ENCODE data around the gene CEP250.
"Not testable (repeated sequence)": the region's sequence is repeated elsewhere in the genome, so short reads cannot be mapped to it uniquely, and the experiment has no call there.

CEP250 gene, protein sequence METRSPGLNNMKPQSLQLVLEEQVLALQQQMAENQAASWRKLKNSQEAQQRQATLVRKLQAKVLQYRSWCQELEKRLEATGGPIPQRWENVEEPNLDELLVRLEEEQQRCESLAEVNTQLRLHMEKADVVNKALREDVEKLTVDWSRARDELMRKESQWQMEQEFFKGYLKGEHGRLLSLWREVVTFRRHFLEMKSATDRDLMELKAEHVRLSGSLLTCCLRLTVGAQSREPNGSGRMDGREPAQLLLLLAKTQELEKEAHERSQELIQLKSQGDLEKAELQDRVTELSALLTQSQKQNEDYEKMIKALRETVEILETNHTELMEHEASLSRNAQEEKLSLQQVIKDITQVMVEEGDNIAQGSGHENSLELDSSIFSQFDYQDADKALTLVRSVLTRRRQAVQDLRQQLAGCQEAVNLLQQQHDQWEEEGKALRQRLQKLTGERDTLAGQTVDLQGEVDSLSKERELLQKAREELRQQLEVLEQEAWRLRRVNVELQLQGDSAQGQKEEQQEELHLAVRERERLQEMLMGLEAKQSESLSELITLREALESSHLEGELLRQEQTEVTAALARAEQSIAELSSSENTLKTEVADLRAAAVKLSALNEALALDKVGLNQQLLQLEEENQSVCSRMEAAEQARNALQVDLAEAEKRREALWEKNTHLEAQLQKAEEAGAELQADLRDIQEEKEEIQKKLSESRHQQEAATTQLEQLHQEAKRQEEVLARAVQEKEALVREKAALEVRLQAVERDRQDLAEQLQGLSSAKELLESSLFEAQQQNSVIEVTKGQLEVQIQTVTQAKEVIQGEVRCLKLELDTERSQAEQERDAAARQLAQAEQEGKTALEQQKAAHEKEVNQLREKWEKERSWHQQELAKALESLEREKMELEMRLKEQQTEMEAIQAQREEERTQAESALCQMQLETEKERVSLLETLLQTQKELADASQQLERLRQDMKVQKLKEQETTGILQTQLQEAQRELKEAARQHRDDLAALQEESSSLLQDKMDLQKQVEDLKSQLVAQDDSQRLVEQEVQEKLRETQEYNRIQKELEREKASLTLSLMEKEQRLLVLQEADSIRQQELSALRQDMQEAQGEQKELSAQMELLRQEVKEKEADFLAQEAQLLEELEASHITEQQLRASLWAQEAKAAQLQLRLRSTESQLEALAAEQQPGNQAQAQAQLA (N-terminal part only)

DNA sequence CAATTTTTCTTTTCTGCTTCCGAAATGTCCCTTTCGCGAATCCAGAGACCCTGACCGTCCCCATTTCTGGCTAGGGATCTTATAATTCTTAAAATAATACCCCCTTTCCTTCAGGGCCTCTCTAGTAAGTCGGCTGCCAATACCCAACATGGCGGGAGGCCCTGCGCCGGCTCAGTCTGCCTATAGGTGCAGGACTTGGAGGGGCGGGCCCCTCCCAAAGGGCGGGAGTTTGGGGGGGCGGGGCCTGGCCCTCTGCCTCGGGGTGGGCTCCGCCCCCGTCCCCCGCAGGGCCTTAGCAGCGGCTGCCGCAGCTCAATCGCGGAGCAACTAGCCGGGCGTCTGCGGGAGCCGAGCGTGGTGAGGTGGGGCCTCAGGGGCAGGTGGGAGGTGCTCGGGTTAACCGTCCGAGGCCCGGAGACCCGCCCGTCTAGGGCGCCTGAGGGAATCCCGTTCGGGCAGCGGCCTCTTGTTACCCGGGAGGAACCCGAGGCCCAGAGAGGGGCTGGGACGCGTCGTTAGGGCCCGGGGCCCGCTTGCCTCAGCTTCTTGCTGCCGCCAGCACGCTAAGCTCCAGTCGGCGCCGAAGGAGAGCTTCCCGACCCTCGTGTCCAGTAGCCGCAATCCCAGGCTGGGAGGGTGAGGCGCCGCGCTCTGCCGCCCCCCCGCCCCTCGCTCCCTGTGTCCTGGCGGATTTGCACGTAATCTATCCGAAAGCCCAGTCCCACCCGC is at the start of gene CEP250:
TSS of gene CEP250 (plus strand) at position 718 of the 729 bp plus-strand sequence. CDS start 6,770 bp downstream, outside the sequence.
- peak; percentile 85 to 88 for DNase-seq (ENCODE audit: low read depth in 2 of 2)

DNA sequence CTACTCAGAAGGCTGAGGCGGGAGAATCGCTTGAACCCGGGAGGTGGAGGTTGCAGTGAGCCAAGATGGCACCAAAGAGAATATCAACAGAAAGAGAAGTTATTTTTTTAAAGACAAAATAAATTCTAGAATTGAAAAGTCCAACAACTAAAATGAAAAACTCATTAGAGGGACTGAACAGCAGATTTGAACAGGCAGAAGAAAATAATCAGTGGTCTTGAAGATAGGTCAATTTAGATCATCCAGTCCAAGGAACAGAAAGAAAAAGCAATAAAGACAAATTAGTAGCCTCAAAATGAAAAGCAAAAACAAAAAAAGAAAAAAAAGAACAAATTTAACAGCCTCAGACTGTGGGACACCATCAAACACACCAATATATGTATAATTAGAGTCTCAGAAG is 49.6 kb upstream of the CEP250 start:
- no peak for DNase-seq (ENCODE audit: low read depth in 2 of 2)

DNA sequence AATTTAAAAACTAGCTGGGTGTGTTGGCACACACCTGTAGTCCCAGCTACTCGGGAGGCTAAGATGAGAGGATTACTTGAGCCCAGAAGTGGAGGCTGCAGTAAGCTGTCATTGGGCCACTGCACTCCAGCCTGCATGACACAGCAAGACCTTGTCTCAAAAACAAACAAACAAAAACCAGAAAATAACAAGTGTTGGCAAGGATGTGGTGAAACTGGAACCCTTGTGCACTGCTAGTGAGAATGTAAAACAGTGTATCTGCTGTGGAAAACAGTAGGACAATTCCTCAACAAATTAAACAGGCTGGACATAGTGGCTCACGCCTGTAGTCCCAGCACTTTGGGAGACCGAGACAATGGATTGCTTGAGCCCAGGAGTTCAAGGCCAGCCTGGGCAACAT is 47.1 kb upstream of the CEP250 start:
- DNase-seq (ENCODE audit: low read depth in 2 of 2): no peak

DNA sequence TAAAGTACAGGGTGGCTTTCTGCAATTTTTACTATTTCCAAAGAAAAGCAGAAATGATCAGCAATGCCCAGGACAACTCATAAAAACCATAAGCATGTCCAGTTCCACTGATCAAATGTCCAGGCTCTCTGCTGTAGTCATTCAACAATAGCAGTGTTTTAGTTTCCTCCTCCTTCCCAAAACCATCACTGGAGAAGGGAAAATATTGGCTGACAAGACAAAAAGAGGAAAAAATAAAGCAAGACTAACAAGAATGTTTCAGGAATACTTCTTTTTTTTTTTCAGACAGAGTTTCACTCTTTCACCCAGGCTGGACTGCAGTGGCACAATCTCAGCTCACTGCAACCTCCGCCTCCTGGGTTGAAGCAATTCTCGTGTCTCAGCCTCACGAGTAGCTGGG is 45.9 kb upstream of the CEP250 start:
- DNase-seq (ENCODE audit: low read depth in 2 of 2): no peak

DNA sequence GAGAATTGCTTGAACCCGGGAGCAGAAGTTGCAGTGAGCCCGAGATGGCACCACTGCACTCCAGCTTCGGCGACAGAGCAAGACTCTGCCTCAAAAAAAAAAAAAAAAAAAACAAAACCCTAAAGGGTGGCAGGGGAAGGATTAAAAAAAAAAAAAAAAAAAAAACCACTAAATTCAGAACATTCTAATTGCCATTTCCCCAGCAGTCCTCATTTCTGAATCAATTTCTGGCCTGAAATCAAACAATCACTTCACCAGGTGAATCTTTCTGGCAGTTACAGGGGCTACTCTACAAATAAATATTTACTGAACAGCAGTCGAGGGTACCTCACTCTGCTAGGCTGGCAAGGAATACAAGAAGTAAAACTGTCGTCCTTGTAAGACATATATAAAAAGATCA is 44.8 kb upstream of the CEP250 start:
- no peak for DNase-seq (ENCODE audit: low read depth in 2 of 2)

DNA sequence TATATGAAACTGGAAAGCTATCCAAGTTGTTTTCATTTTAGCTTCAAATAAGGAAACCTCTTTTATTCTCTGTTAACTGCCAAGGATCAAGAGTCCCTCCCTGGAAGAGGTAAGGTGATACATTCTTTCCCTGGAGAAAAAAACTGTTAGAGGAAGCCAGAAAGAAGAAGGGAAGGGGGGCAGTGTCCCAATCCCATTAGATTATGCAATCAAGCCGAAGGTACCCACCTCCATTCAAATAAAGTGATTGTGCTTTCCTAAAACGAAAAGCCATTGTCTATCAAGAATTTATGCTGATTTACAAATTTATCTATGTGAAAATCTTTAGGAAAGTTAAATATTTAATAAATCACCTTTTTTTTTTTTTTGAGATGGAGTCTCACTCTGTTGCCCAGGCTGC is 34.1 kb upstream of the CEP250 start:
- no peak for DNase-seq (ENCODE audit: low read depth in 2 of 2)

DNA sequence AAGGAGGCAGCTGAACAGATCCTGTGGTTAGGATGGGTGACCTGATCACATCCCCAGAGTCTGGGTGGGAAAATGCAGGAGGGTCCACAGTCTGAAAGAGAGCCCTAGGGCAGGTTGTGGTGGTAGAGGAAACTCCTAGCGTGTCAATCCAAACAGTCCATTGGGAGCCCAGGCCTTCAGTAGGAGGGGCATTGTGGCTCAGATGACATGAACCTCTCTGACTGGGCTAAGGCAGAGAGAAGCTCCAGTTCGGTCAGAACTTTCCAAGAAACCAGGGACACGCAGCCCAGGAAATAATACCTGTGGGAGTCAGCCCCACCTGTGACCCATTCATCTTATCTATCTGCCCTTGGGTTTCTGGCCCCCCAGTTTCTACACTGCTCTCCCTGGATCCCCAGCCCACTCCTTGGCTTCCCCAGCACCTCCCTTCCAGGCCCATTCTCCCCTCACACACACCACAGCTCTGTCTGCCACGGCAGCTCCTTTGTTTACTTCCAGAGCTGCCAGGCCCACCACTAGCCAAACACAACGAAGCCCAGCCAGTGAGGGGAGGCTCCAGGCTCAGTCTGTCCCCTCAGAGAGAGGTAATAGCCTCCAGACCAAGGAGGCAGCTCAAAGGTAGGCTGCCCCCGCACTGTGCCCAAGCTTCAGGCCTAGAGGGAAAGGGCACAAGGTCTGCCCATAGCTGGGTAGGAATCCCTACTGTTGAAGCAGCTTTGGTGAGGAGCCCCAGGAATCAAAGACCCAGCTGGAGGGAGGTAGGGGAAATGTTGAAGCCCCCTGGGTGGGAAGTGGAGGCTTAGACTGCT is 23.6 kb upstream of the CEP250 start:
- no peak for DNase-seq (ENCODE audit: low read depth in 2 of 2)

DNA sequence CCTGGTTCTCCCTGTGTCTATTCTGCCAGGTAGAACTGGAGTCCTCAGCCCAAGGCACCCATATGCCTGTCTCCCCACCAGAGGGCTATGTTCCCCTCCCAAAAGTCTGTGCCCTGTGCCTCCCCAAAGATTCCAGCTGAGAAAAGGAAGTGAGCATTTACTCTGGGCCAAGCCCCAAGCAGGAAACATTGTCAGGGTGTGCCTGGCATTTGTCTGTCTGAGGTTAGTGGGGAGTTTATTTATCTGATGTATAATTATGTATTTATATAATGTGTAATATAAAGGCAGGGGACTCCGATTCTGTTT is 23.0 kb upstream of the CEP250 start:
- DNase-seq (ENCODE audit: low read depth in 2 of 2): no peak

DNA sequence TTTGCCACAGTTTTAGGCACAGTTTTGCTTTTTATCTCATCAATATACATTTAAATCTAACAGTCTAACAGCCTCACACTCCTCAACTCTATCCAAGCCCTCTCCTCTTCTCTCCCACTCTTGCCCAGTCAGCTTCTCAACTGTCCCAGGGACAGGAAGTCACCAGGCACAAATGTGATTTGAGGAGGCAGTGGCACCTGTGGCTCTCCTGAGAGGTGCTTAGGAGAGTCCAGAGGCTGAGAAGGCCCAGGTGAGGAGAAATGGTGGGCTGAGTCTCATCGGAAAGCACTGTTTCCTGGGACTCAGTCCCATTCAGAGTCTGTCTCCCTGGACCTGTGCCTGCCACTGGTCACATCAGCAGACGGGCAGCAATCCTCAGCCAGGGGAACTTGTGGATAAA is 22.1 kb upstream of the CEP250 start:
- no peak for DNase-seq (ENCODE audit: low read depth in 2 of 2)

DNA sequence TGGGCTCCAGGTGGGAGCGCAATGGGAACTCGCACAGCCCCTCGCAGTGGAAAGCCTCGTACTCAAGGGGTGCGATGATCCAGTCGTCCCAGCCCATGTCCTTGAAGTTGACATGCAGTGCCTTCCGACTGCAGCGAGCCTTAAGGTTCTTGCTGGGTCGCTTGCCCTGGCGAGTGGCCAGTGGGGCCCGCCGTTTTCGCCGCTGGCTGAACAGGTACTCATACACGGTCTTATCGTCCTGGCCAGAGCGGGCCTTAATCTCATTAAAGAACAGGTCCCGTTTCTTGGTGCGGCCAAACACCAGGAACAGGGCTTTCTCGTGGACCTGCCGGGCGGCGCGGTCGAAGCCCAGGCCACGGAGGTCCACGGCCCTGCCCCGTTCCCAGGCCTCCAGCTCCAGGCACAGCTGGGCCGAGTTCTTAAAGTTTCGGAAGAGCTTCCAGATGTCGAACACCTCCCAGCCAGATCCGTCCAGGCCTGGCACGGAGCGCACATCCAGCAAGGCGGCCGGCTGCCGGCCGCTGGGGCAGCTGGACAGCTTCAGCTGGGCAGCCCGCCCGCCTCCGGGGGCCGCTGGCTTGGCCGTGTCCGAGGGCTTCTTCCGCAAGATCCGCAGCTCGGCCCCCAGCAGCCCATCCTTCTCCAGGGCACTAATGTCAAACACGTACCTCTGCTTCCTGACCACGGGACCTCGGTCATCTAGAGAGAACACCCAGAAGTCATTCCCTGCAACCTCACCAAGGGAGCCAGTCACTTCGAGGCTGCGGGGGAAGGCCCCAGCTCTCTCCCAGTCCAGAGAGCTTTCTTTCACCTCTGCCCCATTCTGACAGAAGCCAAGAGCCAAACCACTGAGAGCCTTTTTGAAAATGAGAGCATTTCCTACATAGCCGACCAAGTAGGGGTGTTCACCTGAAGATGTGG is 21.1 kb upstream of the CEP250 start:
- no peak for DNase-seq (ENCODE audit: low read depth in 2 of 2)

DNA sequence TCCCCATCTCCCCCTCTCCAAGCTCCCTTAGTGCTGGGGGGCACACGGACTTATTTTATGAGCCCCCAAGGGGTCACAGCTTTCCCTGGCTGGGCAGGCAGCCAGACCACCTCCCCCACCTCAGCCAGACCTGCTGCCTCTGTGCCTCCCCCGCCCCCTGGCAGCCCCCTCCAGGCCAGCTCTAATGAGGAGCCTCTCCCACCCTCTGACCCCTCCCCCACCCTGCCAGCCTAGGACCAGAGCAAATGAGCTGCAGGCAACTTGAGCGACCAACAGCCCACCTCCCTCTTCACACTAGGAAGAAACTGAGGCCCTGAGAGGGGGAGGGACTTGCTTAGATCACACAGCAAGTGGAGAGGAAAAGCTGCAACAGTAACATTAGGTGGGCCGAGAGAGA is 19.2 kb upstream of the CEP250 start:
- DNase-seq (ENCODE audit: low read depth in 2 of 2): no peak

DNA sequence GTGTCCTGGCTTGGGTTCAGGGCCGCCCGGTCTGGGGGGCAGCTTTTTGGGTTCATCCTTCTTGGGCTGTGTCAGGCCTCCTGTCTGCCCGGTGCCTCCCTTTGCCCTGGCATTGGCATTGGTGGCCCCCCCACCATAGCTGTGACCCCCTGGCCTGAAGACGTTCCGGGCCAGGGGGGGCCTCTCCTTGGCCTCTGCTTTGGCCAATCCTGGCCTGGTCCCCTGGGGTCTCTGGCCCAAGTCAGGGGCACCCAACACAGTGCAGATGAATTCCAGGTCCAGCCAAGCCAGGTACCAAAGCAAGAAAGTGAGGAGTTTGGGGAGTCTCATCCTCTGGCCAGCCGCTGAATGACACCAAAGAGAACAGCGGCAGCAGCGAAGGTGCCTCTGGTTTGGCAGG is 17.8 kb upstream of the CEP250 start:
- DNase-seq (ENCODE audit: low read depth in 2 of 2): no peak

DNA sequence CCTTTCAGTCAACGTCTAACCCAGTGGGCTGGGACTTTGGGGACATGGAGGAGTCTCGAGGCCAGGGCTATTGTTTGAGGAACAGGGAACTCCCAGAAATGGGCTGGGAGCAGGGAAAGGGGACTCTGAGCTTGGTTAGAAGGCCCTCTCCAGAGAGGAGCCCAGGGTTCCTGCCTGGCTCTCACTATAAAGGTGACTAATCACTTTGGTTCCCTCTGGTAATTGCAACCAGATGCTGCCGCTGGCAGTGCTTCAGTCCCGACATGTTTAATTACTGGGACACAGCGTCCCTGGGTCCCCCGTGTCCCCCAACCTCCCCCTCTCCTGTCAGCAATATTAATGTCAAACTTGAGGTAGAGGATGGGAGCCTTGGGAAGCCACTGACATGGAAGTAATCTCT is 12.4 kb upstream of the CEP250 start:
- peak; percentile 68 to 72 for DNase-seq (ENCODE audit: low read depth in 2 of 2)

DNA sequence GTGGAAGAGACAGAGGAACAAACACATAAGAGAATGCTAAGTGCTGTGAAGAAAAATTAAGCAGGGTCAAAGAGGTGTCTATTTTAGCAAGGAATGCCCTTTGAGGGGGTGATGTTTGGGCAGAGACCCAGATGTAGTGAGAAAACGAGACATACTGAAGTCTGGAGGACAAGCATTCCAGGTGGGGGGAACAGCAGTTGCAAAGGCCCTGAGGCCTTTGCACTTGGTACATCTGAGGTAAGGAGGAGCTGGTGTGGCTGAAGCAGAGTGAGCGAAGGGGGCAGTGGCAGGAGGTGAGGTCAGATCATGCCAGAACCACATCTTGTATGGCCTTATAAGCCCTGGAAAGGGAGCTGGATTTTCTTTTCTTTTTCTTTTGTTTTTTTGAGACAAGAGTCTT is 11.2 kb upstream of the CEP250 start:
- no peak for DNase-seq (ENCODE audit: low read depth in 2 of 2)

DNA sequence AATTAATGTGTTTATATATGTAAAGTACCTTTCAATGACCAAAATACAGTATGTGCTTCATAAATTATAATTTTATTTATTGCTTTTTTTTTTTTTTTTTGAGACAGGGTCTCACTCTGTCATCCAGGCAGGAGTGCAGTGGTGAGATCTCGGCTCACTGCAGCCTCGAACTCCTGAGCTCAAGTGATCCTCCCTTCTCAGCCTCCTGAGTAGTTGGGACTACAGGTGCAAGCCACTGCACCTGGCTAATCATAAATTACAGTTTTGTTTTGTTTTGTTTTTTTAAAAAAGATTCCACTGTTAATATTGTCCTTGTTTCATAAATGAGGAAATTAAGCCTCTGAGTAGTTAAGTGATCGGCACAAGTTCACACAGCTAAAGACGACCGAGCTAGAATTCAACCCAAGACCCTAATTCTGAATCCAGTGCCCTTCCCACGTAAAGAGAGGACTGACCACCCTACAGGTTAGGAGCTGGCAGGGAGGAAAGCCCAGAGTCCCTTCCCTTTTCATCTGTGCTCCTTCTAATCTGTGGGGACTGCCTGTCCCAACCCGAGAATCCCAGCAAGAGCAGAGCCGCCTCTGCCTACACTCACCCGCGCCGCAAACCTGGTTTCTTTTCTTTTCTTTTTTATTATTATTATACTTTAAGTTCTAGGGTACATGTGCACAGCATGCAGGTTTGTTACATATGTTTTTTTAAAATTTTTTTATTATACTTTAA is 8.9 kb upstream of the CEP250 start:
- no peak for DNase-seq (ENCODE audit: low read depth in 2 of 2)

DNA sequence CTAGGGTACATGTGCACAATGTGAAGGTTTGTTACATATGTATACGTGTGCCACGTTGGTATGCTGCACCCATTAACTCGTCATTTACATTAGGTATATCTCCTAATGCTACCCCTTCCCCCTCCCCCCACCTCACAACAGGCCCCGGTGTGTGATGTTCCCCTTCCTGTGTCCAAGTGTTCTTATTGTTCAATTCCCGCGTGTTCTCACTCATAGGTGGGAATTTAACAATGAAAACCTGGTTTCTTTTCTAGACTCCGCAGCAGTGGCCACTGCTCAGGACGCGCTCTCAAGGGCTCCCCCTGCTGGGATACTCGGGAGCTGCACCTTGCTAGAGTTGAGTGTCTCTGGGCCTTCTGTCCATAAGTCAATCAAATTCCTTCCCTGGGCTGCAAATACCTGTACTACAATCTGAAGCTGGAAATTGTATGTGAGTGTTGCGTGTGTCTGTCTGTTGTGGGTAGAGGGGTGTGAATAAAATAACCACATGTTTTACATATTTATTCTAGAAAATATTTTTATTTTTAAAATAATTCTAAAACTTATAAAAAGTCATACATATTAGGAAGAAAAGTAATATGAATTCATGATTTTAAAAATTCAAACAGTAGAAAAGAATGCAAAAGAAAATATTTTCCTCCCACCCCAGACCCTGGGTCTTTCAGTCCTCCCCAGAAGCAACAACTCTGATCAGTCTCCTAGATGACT is 8.2 kb upstream of the CEP250 start:
- DNase-seq (ENCODE audit: low read depth in 2 of 2): peak; percentile 49 to 53

DNA sequence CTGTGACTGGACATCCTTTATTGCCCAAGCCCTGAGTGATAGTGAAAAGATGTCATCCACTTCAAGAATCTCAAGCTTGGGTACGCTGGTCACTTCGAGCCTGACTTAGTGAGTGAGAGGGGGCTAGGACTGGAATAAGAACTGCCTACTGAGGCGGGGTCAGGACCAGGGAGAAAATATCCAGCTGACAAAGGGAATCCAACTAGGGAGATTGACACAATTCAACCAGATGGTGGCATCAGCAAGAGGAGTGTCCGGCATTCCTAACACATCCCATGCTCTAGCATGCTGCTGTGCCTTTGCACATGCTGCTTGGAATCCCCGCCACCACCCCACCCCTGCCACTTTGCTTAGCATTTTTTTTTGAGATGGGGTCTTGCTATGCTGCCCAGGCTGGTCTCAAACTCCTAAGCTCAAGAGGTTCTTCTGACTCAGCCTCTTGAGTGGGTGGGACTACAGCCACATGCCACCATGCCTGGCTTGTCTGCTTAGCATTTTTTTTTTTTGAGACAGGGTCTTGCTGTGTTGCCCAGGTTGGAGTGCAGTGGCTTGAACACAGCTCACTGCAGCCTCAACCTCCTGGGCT is 6.5 kb upstream of the CEP250 start:
- DNase-seq (ENCODE audit: low read depth in 2 of 2): no peak

DNA sequence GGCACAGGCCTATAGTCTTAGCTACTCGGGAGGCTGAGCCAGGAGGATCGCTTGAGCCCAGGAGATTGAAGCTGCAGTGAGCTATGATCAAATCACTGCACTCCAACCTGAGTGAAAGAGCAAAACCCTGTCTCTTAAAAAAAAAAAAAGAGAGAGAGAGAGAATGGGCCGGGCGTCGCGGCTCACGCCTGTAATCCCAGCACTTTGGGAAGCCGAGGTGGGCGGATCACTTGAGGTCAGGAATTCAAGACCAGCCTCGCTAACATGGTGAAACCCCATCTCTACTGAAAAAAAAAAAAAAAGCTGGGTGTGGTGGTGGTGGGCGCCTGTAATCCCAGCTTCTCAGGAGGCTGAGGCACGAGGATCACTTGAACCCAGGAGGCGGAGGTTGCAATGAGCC is 5.5 kb upstream of the CEP250 start:
- not testable (repeated sequence) for DNase-seq (ENCODE audit: low read depth in 2 of 2)
